Kidney epithelial cell (primary cell): Measurements from ENCODE around the gene CUL4A. TPM values are rescaled to one million over a fixed set of nuclear protein-coding genes. Genes with fewer than 3 reads are reported as not detected.

Experiments used
- DNase-seq: peaks from one replicate; pipeline ENCODE4 v3.0.0-alpha.2; 2010; ENCODE audit warnings: low read depth
- H3K27me3 ChIP-seq: 2 replicates; pipeline ENCODE4 v1.6.0; 2011; ENCODE audit warnings: low read length; ENCODE audit not compliant: control insufficient read depth, insufficient read depth
- H3K36me3 ChIP-seq: 2 replicates; pipeline ENCODE4 v1.5.1; 2011; ENCODE audit warnings: low read length; ENCODE audit not compliant: control insufficient read depth, insufficient read depth
- H3K4me3 ChIP-seq: 2 replicates; pipeline ENCODE4 v1.5.1; 2011; ENCODE audit warnings: low read depth, mild to moderate bottlenecking, control low read depth, low read length
- total RNA-seq: library from RNA; depleted of rRNA; stranded (reverse); fragments of >200 nt; gene quantifications from 2 replicates; pipeline ENCODE4 v1.2.3, GENCODE V29; 2015
- TF ChIP-seq, protein P1 (sequence below): IDR thresholded peaks from 2 replicates; pipeline ENCODE4 v1.5.1; 2011; ENCODE audit warnings: mild to moderate bottlenecking, moderate library complexity, low read length, control low read depth, inconsistent platforms; ENCODE audit not compliant: insufficient read depth, poor library complexity, severe bottlenecking

The CUL4A gene
- total RNA-seq, 1 donor from 2014 or later = 90.4 TPM

DNA sequence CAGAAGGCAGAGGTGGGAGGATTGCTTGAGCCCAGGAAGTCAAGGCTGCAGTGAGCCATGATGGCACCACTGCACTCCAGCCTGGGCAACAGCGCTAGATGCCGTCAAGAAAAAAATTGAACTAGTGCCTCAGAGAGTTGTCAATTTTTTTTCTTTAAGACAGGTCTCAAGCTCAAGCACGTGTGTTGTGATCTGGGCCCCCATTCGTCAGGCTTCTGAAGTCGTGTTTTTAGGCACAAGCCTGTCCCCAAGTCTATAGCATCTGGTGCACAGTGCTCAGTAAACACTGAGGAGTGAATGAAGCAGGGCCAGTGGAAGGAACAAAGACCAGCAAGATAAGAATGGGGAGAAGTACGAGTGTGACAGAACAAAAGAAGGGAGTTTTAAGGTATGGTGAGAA, 63.9 kb downstream of the CUL4A start:
- DNase-seq = no peak
- Histone ChIP-seq H3K27me3 (no peaks in the 10 kb centered on the region), H3K36me3 (no peaks in the 10 kb centered on the region), H3K4me3 (no peak overlapping the region)
- TF ChIP-seq, protein P1, sequence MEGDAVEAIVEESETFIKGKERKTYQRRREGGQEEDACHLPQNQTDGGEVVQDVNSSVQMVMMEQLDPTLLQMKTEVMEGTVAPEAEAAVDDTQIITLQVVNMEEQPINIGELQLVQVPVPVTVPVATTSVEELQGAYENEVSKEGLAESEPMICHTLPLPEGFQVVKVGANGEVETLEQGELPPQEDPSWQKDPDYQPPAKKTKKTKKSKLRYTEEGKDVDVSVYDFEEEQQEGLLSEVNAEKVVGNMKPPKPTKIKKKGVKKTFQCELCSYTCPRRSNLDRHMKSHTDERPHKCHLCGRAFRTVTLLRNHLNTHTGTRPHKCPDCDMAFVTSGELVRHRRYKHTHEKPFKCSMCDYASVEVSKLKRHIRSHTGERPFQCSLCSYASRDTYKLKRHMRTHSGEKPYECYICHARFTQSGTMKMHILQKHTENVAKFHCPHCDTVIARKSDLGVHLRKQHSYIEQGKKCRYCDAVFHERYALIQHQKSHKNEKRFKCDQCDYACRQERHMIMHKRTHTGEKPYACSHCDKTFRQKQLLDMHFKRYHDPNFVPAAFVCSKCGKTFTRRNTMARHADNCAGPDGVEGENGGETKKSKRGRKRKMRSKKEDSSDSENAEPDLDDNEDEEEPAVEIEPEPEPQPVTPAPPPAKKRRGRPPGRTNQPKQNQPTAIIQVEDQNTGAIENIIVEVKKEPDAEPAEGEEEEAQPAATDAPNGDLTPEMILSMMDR = no peak

DNA sequence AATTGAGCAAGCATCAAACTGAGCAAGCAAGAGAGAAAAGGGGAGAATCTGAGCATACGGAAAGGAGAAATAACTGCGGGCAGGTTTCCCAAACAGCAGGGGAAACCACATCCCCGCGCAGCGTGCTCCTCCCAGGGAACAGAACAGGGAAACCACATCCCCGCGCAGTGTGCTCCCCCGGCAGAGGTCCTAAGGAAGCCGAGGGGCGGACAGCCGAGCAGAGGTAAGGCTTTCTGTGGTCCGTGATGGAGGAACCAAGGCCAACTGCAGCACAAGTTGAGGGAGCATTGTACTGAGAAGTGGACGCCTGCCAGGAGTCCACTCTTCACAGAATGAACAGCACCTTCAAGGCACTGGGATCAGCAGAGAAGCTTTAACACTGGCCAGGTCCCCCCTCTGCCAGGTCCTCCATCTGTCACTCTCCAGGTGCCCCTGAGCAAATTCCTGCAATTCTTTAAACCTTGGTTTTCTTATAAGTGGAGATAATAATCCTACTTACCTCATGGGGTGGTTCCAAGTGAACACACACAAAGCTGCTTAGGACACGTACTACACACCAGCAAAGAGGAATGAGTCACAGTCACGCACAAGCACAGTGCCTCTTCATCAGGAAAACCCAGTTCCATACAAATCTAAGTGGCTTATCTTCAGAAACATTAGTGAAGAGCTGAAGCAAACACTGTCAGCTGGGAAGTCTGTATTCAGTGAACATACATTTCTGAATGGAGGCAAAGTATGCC, 64.6 kb downstream of the CUL4A start:
- DNase-seq = peak; percentile 91
- Histone ChIP-seq H3K27me3 (no peaks in the 10 kb centered on the region), H3K4me3 (no peak overlapping the region), H3K36me3 (no peaks in the 10 kb centered on the region)
- TF ChIP-seq, protein P1 = no peak

DNA sequence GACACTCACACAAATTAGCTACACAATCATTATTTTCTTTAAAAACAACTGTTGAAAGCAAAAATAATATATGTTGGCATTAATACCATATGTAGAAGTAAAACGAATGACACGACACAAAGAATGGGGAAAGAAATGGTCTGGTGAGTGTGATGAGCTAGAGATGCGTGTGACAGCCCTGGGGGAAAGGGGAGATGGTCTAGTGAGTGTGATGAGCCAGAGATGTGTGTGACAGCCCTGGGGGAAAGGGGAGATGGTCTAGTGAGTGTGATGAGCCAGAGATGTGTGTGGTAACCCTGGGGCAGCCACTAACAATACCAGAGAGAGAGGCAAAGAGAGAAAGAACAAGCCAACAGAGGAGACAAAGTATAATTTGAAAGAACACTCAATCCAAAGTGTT, 65.3 kb downstream of the CUL4A start:
- no peak overlapping the region for H3K4me3 ChIP-seq
- no peaks in the 10 kb centered on the region for H3K36me3 ChIP-seq
- TF ChIP-seq, protein P1 = no peak
- DNase-seq = no peak
- no peaks in the 10 kb centered on the region for H3K27me3 ChIP-seq

DNA sequence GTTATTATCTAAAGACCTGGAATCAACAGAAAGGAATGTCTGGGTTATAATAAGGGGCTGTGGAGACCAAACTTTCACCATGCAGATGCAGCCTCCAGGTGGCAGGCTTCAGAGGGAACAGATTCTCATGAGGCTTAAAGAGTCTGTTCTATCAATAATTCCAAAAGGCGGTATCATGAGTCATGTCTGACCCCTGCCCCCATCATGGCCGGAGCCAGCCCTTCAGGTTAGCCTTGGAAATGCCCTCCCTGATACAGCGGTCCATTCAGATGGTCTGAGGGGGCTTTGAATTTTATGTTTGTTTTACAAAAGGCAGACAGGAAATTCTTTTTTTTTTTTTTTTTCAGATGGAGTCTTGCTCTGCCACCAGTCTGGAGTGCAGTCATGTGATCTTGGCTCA, 66.0 kb downstream of the CUL4A start:
- no peaks in the 10 kb centered on the region for H3K27me3 ChIP-seq
- TF ChIP-seq, protein P1 = peak; percentile 61
- no peak overlapping the region for H3K4me3 ChIP-seq
- H3K36me3 ChIP-seq = no peaks in the 10 kb centered on the region
- DNase-seq = no peak

DNA sequence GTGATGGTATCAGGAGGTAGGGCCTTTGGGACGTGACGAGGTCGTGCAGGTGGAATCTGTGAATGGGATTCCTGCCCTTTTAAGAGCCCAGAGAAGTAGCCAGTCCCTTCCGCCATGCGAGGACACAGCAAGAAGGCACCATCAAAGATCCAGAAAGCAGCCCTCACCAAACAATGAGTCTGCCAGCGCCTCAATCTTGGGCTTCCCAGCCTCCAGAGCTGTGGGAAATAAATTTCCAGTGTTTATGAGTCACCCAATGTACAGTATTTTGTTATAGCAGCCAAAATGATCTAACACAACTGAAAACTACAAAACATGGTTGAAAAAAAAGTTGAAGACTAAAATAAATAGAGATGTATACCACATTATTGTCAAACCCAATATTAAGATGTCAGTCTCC, 70.7 kb downstream of the CUL4A start:
- H3K36me3 ChIP-seq = no peaks in the 10 kb centered on the region
- H3K4me3 ChIP-seq = no peak overlapping the region
- no peaks in the 10 kb centered on the region for H3K27me3 ChIP-seq
- TF ChIP-seq, protein P1 = no peak
- DNase-seq = no peak

DNA sequence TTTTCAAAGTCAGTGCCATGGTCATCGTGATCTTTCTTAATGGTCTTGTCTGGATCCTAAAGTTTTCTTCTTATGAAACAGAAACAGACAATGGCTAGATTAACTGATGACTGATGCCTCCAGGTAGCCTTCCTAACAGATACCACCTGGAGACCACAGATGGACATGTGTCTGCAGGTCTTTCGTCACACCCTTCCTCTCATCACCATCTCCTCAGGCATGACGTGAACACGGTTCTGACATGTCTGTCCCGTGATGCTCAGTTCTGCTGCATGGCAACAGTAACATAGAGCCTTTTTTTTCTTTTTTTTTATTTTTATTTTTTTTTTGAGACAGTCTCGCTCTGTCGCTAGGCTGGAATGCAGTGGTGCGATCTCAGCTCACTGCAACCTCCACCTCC, 74.5 kb downstream of the CUL4A start:
- H3K4me3 ChIP-seq = no peak overlapping the region
- no peak for DNase-seq
- TF ChIP-seq, protein P1 = no peak

More for the DNA sequence above, 74.5 kb downstream of the CUL4A start:
- no peaks in the 10 kb centered on the region for H3K36me3 ChIP-seq
- no peaks in the 10 kb centered on the region for H3K27me3 ChIP-seq
